LNCaP clone FGC (cell line): Measurements from ENCODE around the gene ST3GAL5.

Experiments
- DNase-seq: peaks from one replicate; pipeline ENCODE4 v3.0.0-alpha.2; 2011; ENCODE audit warnings: low read depth
- H3K4me3 ChIP-seq: 2 replicates; pipeline ENCODE4 v1.5.1; 2011; ENCODE audit warnings: mild to moderate bottlenecking, low read depth, low read length, control low read depth
- CTCF ChIP-seq: IDR thresholded peaks from 2 replicates; pipeline ENCODE4 v1.5.1; 2012; ENCODE audit warnings: mild to moderate bottlenecking; ENCODE audit not compliant: control insufficient read depth, insufficient read depth; ENCODE audit errors: extremely low read depth

The ST3GAL5 gene

GRCh38 chr2:85864654-85865053 is 24.1 kb downstream of the ST3GAL5 start:
- TF ChIP-seq CTCF = no peak
- no peak for DNase-seq
- H3K4me3 ChIP-seq = no peak overlapping the region

GRCh38 chr2:85862426-85862825 is 26.4 kb downstream of the ST3GAL5 start:
- no peak overlapping the region for H3K4me3 ChIP-seq
- no peak for DNase-seq
- TF ChIP-seq CTCF = no peak

GRCh38 chr2:85861650-85862049 is 27.1 kb downstream of the ST3GAL5 start:
- H3K4me3 ChIP-seq = no peak overlapping the region
- no peak for TF ChIP-seq CTCF
- DNase-seq = no peak

- TF ChIP-seq CTCF = no peak
- no peak for DNase-seq
- H3K4me3 ChIP-seq = no peak overlapping the region
These were observed 27.6 kb downstream of the ST3GAL5 start for GRCh38 chr2:85861180-85861579.

GRCh38 chr2:85858841-85859240 is 29.9 kb downstream of the ST3GAL5 start:
- no peak for DNase-seq
- no peak overlapping the region for H3K4me3 ChIP-seq
- TF ChIP-seq CTCF = no peak

GRCh38 chr2:85854897-85855296 is 33.9 kb downstream of the ST3GAL5 start:
- no peak for TF ChIP-seq CTCF
- H3K4me3 ChIP-seq = no peak overlapping the region
- DNase-seq = no peak

- DNase-seq = no peak
- no peak overlapping the region for H3K4me3 ChIP-seq
- TF ChIP-seq CTCF = no peak
These were observed 34.7 kb downstream of the ST3GAL5 start for GRCh38 chr2:85854166-85854509.
